ENCODE measurements around the gene STXBP2.

DNA sequence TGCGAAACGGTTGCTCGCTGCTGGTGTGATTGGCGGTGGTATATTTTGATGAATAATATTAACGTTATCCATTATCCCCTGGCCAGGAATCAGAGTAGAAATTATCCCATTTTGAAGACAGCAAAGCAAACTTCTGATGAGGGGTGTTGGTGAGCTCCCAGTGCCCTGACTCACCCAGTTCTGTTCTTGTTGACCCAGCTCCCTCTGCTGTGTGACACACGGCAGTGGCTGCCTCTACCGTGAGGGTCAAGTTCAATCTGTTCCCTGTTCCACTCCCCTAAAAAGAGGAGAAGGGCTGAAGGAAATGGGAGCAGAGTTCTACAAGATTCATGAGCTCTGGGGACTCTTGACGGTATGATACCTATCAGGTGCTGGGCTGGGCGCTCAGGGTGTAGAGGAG, 39.2 kb upstream of the STXBP2 start:
- TF ChIP-seq TGIF2 (CRISPR knock-in tag; IDR thresholded peaks at IDR 0.05) (no peak), MYC (IDR thresholded peaks at IDR 0.05; ENCODE audit: low read depth, low read length) (no peak), MYC (CRISPR knock-in tag; IDR thresholded peaks at IDR 0.05; ENCODE audit: borderline replicate concordance, low read depth) (no peak), MNT (conservative IDR thresholded peaks at IDR 0.05) (no peak), BMI1 (IDR thresholded peaks at IDR 0.05; ENCODE audit: low read length) (no peak), RAD51 (IDR thresholded peaks at IDR 0.05; ENCODE audit: borderline replicate concordance, low read depth) (no peak), NR4A1 (CRISPR knock-in tag; IDR thresholded peaks at IDR 0.05) (no peak), NR4A1 (tag; IDR thresholded peaks at IDR 0.05) (no peak), EGR1 (conservative IDR thresholded peaks at IDR 0.05) (no peak), EZH2 (IDR thresholded peaks at IDR 0.05; ENCODE audit: borderline replicate concordance, low read depth, low read length) (no peak), MXI1 (IDR thresholded peaks at IDR 0.05; ENCODE audit: low read depth, low read length) (no peak), JUND (IDR thresholded peaks at IDR 0.05; ENCODE audit: borderline replicate concordance, low read depth, low read length) (no peak), JUND (tag; IDR thresholded peaks at IDR 0.05; ENCODE audit: borderline replicate concordance, low read depth, low read length) (no peak), ATF2 (CRISPR knock-in tag; IDR thresholded peaks at IDR 0.05) (no peak)
- TF ChIP-seq, protein P1, sequence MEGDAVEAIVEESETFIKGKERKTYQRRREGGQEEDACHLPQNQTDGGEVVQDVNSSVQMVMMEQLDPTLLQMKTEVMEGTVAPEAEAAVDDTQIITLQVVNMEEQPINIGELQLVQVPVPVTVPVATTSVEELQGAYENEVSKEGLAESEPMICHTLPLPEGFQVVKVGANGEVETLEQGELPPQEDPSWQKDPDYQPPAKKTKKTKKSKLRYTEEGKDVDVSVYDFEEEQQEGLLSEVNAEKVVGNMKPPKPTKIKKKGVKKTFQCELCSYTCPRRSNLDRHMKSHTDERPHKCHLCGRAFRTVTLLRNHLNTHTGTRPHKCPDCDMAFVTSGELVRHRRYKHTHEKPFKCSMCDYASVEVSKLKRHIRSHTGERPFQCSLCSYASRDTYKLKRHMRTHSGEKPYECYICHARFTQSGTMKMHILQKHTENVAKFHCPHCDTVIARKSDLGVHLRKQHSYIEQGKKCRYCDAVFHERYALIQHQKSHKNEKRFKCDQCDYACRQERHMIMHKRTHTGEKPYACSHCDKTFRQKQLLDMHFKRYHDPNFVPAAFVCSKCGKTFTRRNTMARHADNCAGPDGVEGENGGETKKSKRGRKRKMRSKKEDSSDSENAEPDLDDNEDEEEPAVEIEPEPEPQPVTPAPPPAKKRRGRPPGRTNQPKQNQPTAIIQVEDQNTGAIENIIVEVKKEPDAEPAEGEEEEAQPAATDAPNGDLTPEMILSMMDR (IDR thresholded peaks at IDR 0.05 in 2 of 3, conservative IDR thresholded peaks at IDR 0.05 in 1 of 3; ENCODE audit: insufficient read depth in 2 of 3, low read depth in 1 of 3, low read length in 3 of 3), result no peak
